Occipital lobe (tissue), 2 donors: Measurements from ENCODE around the gene CKS1B. TPM values are rescaled to one million over a fixed set of nuclear protein-coding genes. Genes with fewer than 3 reads are reported as not detected.

Source experiments
- DNase-seq: peaks from one replicate; lab custom pipeline; 2025; lab: John Stamatoyannopoulos, UW
- total RNA-seq: library from RNA; depleted of rRNA; stranded (reverse); fragments of >200 nt; gene quantifications from one replicate; pipeline ENCODE4 v1.2.3, GENCODE V29; 2014

CKS1B gene
- total RNA-seq, 1 donor from 2014 or later = 12.2 TPM

GRCh38 chr1:155012776-155013602 is 38.5 kb downstream of the CKS1B start:
- DNase-seq = no peak

GRCh38 chr1:155013632-155014031 is 39.2 kb downstream of the CKS1B start:
- DNase-seq = no peak

- DNase-seq = no peak
Measured at GRCh38 chr1:155014709-155015508, 40.4 kb downstream of the CKS1B start.

GRCh38 chr1:155015527-155016230 is 41.2 kb downstream of the CKS1B start:
- DNase-seq = no peak

- DNase-seq = no peak
Measured at GRCh38 chr1:155016231-155016831, 41.9 kb downstream of the CKS1B start.

GRCh38 chr1:155017041-155017945 is 42.8 kb downstream of the CKS1B start:
- DNase-seq = peak; percentile 74

GRCh38 chr1:155017946-155018316 is 43.5 kb downstream of the CKS1B start:
- no peak for DNase-seq

GRCh38 chr1:155018617-155019348 is 44.3 kb downstream of the CKS1B start:
- DNase-seq = no peak

- DNase-seq = no peak
Measured at GRCh38 chr1:155019377-155020245, 45.1 kb downstream of the CKS1B start.

GRCh38 chr1:155022136-155022926 is 47.9 kb downstream of the CKS1B start:
- no peak for DNase-seq

GRCh38 chr1:155022927-155023236 is 48.4 kb downstream of the CKS1B start:
- DNase-seq = no peak

- DNase-seq = no peak
Measured at GRCh38 chr1:155023627-155024026, 49.1 kb downstream of the CKS1B start.

- no peak for DNase-seq
Measured at GRCh38 chr1:155024315-155024714, 49.8 kb downstream of the CKS1B start.

- no peak for DNase-seq
Measured at GRCh38 chr1:155026154-155026553, 51.7 kb downstream of the CKS1B start.

- no peak for DNase-seq
Measured at GRCh38 chr1:155026588-155026987, 52.1 kb downstream of the CKS1B start.
